SK-N-SH (cell line): ENCODE results near the gene ZNRD2. TPM values are rescaled to one million over a fixed set of nuclear protein-coding genes. Genes with fewer than 3 reads are reported as not detected.
"Not testable (repeated sequence)": the region's sequence is repeated elsewhere in the genome, so short reads cannot be mapped to it uniquely, and the experiment has no call there.

ENCODE experiments used
- CTCF ChIA-PET: fragments of 300-600, 350-600 bp; formaldehyde crosslinking; extraction: SDS; loops from one replicate; lab custom pipeline; 2021; lab: Yijun Ruan, JAX
- POLR2A ChIA-PET: fragments of 350-600 bp; sonication (Branson Sonifier 250); formaldehyde crosslinking; extraction: SDS; loops from one replicate; lab custom pipeline; 2020; ENCODE audit warnings: antibody characterized with exemption, inconsistent platforms; lab: Yijun Ruan, JAX
- DNase-seq: peaks from one replicate; pipeline ENCODE4 v3.0.0; 2012
- H2AFZ ChIP-seq: fragments of 200-600 bp; sonication (generic); 2 replicates; pipeline ENCODE4 v1.8.1; 2016; ENCODE audit warnings: antibody characterized with exemption, mild to moderate bottlenecking, low read depth
- H3F3A ChIP-seq: fragments of 200-600 bp; sonication (generic); replicated peaks from 2 replicates; pipeline ENCODE3; 2016; ENCODE audit warnings: antibody characterized with exemption, mild to moderate bottlenecking; ENCODE audit not compliant: insufficient read depth
- H3K27ac ChIP-seq, 2 experiments: fragments of 200-500 bp in 1 of 2; fragments of 200-600 bp in 1 of 2; sonication (Bioruptor generic) in 1 of 2; sonication (generic), shearing (Covaris generic) in 1 of 2; 2 replicates each; pipeline versions ENCODE4 v1.5.1 to v1.6.1; 2014 to 2016; ENCODE audit warnings: low read depth in 2 of 2, inconsistent platforms in 1 of 2, low read length in 1 of 2, mild to moderate bottlenecking in 1 of 2, mixed read lengths in 1 of 2
- H3K27me3 ChIP-seq: fragments of 200-600 bp; sonication (generic), shearing (Covaris generic); 2 replicates; pipeline ENCODE4 v1.6.1; 2016; ENCODE audit warnings: mixed run types; ENCODE audit not compliant: insufficient read depth
- H3K36me3 ChIP-seq, 2 experiments: fragments of 200-500 bp in 1 of 2; fragments of 200-600 bp in 1 of 2; sonication (Bioruptor generic) in 1 of 2; sonication (generic) in 1 of 2; replicated peaks in 1 of 2; 2 replicates each; pipeline versions ENCODE3 to v1.5.1; 2014 to 2016; ENCODE audit warnings: low read length in 1 of 2, mild to moderate bottlenecking in 1 of 2; ENCODE audit not compliant: insufficient read depth in 2 of 2, control insufficient read depth in 1 of 2
- H3K4me1 ChIP-seq, 2 experiments: fragments of 200-500 bp in 1 of 2; fragments of 200-600 bp in 1 of 2; sonication (Bioruptor generic) in 1 of 2; sonication (generic), shearing (Covaris generic) in 1 of 2; 2 replicates each; pipeline versions ENCODE4 v1.5.1 to v1.6.1; 2014 to 2016; ENCODE audit warnings: low read depth in 1 of 2, low read length in 1 of 2, mixed run types in 1 of 2; ENCODE audit not compliant: insufficient read depth in 2 of 2, control insufficient read depth in 1 of 2
- H3K4me2 ChIP-seq: fragments of 200-600 bp; sonication (generic), shearing (Covaris generic); 2 replicates; pipeline ENCODE4 v1.6.1; 2017; ENCODE audit warnings: mixed run types
- H3K4me3 ChIP-seq, 2 experiments: fragments of 200-500 bp in 1 of 2; fragments of 200-600 bp in 1 of 2; sonication (Bioruptor generic) in 1 of 2; sonication (generic), shearing (Covaris generic) in 1 of 2; 2 replicates each; pipeline versions ENCODE4 v1.5.1 to v1.8.1; 2014 to 2016; ENCODE audit warnings: low read depth in 2 of 2, inconsistent platforms in 1 of 2, low read length in 1 of 2, mild to moderate bottlenecking in 1 of 2, mixed read lengths in 1 of 2, moderate library complexity in 1 of 2
- H3K79me2 ChIP-seq: fragments of 200-600 bp; sonication (generic); 2 replicates; pipeline ENCODE4 v1.8.1; 2017; ENCODE audit warnings: mild to moderate bottlenecking; ENCODE audit not compliant: insufficient read depth
- H3K9ac ChIP-seq: fragments of 200-600 bp; sonication (generic); 2 replicates; pipeline ENCODE4 v1.6.1; 2017; ENCODE audit warnings: mixed run types
- H3K9me2 ChIP-seq: fragments of 200-600 bp; sonication (generic); 2 replicates; pipeline ENCODE4 v1.6.1; 2017; ENCODE audit warnings: mixed run types
- H3K9me3 ChIP-seq: fragments of 200-600 bp; sonication (generic); 2 replicates; pipeline ENCODE4 v1.6.1; 2017; ENCODE audit warnings: mixed run types, mild to moderate bottlenecking, moderate library complexity
- H4K20me1 ChIP-seq: fragments of 200-600 bp; sonication (generic); 2 replicates; pipeline ENCODE4 v1.6.1; 2017; ENCODE audit warnings: mild to moderate bottlenecking, mixed run types; ENCODE audit not compliant: insufficient read depth
- EP300 ChIP-seq, 2 experiments: IDR thresholded peaks; 2 replicates each; pipeline versions ENCODE4 v1.4.0 to v1.6.1; 2012; ENCODE audit warnings: borderline replicate concordance in 1 of 2, low read depth in 1 of 2, low read length in 1 of 2
- EZH2phosphoT487 ChIP-seq: fragments of 200-600 bp; sonication (generic); IDR thresholded peaks from 2 replicates; pipeline ENCODE4 v1.6.1; 2017; ENCODE audit warnings: low read depth, mixed run types, mild to moderate bottlenecking, antibody characterized with exemption, moderate library complexity, borderline replicate concordance
- FOXJ3 ChIP-seq: sonication (generic); formaldehyde crosslinking; IDR thresholded peaks from 2 replicates; pipeline ENCODE4 v1.5.1; 2020; ENCODE audit warnings: mild to moderate bottlenecking, missing genetic modification reagents
- GATA2 ChIP-seq: sonication (generic); formaldehyde crosslinking; IDR thresholded peaks from 2 replicates; pipeline ENCODE4 v1.5.0; 2020; ENCODE audit warnings: mild to moderate bottlenecking, missing genetic modification reagents
- MEF2A ChIP-seq: IDR thresholded peaks from 2 replicates; pipeline ENCODE4 v1.4.0; 2012; ENCODE audit warnings: low read depth, borderline replicate concordance
- NRF1 ChIP-seq: IDR thresholded peaks from 2 replicates; pipeline ENCODE4 v1.6.1; 2012; ENCODE audit warnings: low read depth, mild to moderate bottlenecking, low read length
- POLR2AphosphoS5 ChIP-seq: IDR thresholded peaks from 2 replicates; pipeline ENCODE4 v1.6.1; 2012; ENCODE audit warnings: low read depth, low read length
- RFX5 ChIP-seq: IDR thresholded peaks from 2 replicates; pipeline ENCODE4 v1.6.1; 2012; ENCODE audit warnings: mild to moderate bottlenecking, improper control_type of control experiment, low read length
- SMC3 ChIP-seq: IDR thresholded peaks from 2 replicates; pipeline ENCODE4 v1.6.1; 2012; ENCODE audit warnings: low read depth, low read length, improper control_type of control experiment
- WGBS: methylation state at CpG from one replicate; pipeline ENCODE4 v1.1.6; 2017; ENCODE audit warnings: low lambda C conversion rate; 5-methylcytosine and 5-hydroxymethylcytosine counted together
- polyA plus RNA-seq, 3 experiments: library from polyadenylated mRNA; depleted of rRNA; stranded (reverse); fragments of >200 nt; gene quantifications; 2 replicates each; pipeline ENCODE4 v1.2.3, GENCODE V29; 2012
- TF ChIP-seq, protein P1 (sequence below): fragments of 150-350 bp; IDR thresholded peaks from 2 replicates; pipeline ENCODE4 v1.6.1; 2017; ENCODE audit warnings: antibody characterized with exemption, low read length, low read depth, borderline replicate concordance
- TF ChIP-seq, protein P2 (sequence below): IDR thresholded peaks from 2 replicates; pipeline ENCODE4 v1.4.0; 2012; ENCODE audit warnings: low read depth, borderline replicate concordance

The ZNRD2 gene
- polyA plus RNA-seq, 1 of the 3 experiments (the other 2 are of a cell fraction), result 78.1 TPM

DNA sequence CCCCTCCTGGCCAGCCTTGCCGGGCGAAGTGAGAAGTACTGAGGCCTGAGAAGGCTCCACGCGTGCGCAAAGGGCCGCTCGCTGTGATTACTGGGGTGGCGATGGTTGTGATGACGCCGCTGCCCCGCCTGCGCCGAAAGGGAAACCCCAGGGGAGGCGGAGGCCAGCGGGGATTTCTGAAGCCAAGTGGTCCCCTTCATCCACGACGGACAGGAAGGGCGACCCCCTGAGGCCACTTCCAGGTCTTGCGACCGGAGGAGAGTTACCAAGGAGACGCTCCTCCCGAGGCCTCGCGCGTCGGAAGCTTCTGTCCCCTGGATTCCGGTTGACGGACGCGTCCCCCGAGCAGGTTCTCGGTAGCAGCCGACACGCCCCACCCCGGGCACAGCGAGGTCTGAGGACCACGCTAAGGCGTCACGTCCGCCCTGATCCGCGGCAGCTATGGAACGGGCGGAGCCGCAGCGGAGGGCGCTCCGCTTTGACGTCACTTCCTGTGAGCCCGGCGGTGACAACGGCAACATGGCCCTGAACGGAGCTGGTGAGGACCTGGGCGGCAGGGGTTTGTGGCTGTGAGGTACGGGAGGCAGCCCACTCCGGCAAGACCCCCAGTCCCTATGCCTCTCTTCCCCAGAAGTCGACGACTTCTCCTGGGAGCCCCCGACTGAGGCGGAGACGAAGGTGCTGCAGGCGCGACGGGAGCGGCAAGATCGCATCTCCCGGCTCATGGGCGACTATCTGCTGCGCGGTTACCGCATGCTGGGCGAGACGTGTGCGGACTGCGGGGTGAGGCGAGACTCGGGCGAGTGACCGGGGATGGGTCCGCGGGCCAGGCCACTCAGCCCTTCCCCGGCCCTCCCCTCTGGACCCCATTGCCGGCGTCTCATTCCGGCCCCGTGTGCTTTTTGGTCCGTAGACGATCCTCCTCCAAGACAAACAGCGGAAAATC, at the start of gene ZNRD2 (continued):
- TF ChIP-seq EZH2phosphoT487 (no peak), MEF2A (no peak), FOXJ3 (CRISPR knock-in tag) (no peak), GATA2 (CRISPR knock-in tag) (no peak), EP300 (IDR thresholded peaks at IDR 0.05; ENCODE audit: borderline replicate concordance in 1 of 2, low read depth in 1 of 2, low read length in 1 of 2) (no peak; a peak in 1 of 4 replicates), RFX5 (no peak), SMC3 (peak; percentile 58), NRF1 (peak; percentile 83), POLR2AphosphoS5 (peak; percentile 60)
- TF ChIP-seq, protein P1, sequence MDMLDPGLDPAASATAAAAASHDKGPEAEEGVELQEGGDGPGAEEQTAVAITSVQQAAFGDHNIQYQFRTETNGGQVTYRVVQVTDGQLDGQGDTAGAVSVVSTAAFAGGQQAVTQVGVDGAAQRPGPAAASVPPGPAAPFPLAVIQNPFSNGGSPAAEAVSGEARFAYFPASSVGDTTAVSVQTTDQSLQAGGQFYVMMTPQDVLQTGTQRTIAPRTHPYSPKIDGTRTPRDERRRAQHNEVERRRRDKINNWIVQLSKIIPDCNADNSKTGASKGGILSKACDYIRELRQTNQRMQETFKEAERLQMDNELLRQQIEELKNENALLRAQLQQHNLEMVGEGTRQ, result no peak
- TF ChIP-seq, protein P2, sequence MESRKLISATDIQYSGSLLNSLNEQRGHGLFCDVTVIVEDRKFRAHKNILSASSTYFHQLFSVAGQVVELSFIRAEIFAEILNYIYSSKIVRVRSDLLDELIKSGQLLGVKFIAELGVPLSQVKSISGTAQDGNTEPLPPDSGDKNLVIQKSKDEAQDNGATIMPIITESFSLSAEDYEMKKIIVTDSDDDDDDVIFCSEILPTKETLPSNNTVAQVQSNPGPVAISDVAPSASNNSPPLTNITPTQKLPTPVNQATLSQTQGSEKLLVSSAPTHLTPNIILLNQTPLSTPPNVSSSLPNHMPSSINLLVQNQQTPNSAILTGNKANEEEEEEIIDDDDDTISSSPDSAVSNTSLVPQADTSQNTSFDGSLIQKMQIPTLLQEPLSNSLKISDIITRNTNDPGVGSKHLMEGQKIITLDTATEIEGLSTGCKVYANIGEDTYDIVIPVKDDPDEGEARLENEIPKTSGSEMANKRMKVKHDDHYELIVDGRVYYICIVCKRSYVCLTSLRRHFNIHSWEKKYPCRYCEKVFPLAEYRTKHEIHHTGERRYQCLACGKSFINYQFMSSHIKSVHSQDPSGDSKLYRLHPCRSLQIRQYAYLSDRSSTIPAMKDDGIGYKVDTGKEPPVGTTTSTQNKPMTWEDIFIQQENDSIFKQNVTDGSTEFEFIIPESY, result no peak

DNA sequence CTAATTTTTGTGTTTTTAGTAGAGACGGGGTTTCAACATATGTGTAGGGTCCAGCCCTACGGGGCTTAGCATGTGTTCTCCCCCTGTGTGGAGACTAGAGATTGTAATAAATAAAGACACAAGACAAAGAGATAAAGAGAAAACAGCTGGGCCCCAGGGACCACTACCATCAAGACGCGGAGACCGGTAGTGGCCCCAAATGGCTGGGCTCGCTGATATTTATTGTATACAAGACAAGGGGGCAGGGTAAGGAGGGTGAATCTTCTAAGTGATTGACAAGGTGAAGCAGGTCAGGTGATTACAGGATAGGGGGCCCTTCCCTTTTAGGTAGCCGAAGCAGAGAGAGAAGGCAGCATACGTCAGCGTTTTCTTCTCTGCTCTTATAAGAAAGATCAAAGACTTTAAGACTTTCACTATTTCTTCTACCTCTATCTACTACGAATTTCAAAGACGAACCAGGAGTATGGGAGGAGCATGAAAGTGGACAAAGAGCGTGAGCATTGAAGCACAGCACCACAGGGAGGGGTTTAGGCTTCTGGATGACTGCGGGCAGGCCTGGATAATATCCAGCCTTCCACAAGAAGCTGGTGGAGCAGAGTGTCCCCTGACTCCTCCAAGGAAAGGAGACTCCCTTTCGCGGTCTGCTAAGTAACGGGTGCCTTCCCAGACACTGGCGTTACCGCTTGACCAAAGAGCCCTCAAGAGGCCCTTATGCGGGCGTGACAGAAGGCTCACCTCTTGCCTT, 48.3 kb upstream of the ZNRD2 start:
- H3K27ac ChIP-seq, H3K9me3 ChIP-seq, H3K9me2 ChIP-seq, H3K27me3 ChIP-seq, H3K4me3 ChIP-seq, H3K9ac ChIP-seq, POLR2A ChIA-PET, H2AFZ ChIP-seq, H3K36me3 ChIP-seq, DNase-seq, H3K4me2 ChIP-seq: not testable (repeated sequence)
- Histone ChIP-seq H4K20me1 (peaks cover 13% of the 10 kb centered on the region; the same call in 1 of the 2 replicates), H3K79me2 (peaks cover 20% of the 10 kb centered on the region), H3F3A (peaks cover 12% of the 10 kb centered on the region), H3K4me1 (peaks cover 5 to 18% of the 10 kb centered on the region in 2 experiments; a peak in 3 of 4 replicates)
- CTCF ChIA-PET, result interaction anchor here (0.9 kb wide), 1 partner anchor 152 kb away, joined by 3 read pairs; no protein-coding TSS in a partner anchor
- 90% methylated on average over 17 of the region's 20 CpGs for whole genome bisulfite sequencing

DNA sequence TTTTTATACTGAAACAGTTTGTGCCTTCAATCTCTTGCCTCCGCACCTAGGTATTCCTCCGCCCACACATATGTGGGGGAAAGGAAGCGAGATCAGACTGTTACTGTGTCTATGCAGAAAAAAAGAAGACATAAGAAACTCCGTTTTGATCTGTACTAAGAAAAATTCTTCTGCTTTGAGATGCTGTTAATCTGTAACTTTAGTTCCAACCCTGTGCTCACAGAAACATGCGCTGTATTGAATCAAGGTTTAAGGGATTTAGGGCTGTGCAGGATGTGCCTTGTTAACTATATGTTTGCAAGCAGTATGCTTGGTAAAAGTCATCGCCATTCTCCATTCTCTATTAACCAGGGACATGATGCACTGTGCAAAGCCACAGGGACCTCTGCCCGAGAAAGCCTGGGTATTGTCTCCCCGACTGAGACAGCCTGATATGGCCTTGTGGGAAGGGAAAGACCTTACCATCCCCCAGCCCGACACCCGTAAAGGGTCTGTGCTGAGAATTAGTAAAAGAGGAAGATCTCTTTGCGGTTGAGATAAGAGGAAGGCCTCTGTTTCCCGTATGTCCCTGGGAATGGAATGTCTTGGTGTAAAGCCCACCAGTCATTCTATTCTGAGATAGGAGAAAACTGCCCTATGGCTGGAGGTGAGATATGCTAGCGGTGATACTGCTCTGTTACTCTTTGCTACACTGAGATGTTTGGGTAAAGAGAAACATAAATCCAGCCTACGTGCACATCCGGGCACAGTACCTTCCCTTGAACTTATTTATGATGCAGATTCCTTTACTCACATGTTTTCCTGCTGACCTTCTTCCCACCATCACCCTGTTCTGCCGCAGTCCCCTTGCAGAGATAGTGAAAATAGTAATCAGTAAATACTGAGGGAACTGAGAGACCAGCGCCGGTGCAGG, 47.3 kb upstream of the ZNRD2 start:
- H3K9ac ChIP-seq, H3K27me3 ChIP-seq, H3K9me2 ChIP-seq, H3K27ac ChIP-seq, CTCF ChIA-PET, H3K9me3 ChIP-seq, DNase-seq, POLR2A ChIA-PET, H3K4me2 ChIP-seq, H3K4me3 ChIP-seq, H2AFZ ChIP-seq, H3F3A ChIP-seq: not testable (repeated sequence)
- peaks cover 5 to 18% of the 10 kb centered on the region in 2 experiments; a peak in 3 of 4 replicates for H3K4me1 ChIP-seq
- peaks cover 13% of the 10 kb centered on the region; the same call in 1 of the 2 replicates for H4K20me1 ChIP-seq
- H3K36me3 ChIP-seq, result peaks cover 10 to 11% of the 10 kb centered on the region in 2 experiments
- WGBS, result 88% methylated on average over 18 of the region's 18 CpGs
- H3K79me2 ChIP-seq, result peaks cover 30% of the 10 kb centered on the region

DNA sequence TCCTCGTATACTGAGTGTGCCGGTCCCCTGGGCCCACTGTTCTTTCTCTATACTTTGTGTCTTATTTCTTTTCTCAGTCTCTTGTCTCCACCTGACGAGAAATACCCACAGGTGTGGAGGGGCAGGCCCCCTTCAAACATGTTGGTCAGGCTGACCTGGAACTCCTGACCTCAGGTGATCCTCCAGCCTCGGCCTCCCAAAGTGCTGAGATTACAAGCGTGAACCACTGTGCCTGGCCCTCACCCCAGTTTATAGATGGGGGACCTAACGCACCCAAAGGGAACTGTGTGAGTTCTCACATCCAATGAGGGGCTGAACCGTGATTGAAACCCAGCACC, 46.7 kb upstream of the ZNRD2 start:
- Histone ChIP-seq H4K20me1 (peaks cover 13% of the 10 kb centered on the region; the same call in 1 of the 2 replicates), H3F3A (peaks cover 11% of the 10 kb centered on the region), H3K36me3 (peaks cover 10 to 11% of the 10 kb centered on the region in 2 experiments), H3K4me1 (peaks cover 5 to 18% of the 10 kb centered on the region in 2 experiments; a peak in 3 of 4 replicates), H3K79me2 (peaks cover 30% of the 10 kb centered on the region)
- ChIA-PET POLR2A (interaction anchor here (1.0 kb wide), 1 partner anchor 16 kb away, joined by 3 read pairs; no protein-coding TSS in a partner anchor), CTCF (interaction anchor here (2.4 to 6.7 kb wide), 2 partner anchors 12 to 17 kb away, joined by 12 to 69 read pairs; no protein-coding TSS in a partner anchor)
- H3K9me2 ChIP-seq, H3K27ac ChIP-seq, H3K27me3 ChIP-seq, H3K9ac ChIP-seq, H3K4me3 ChIP-seq, H2AFZ ChIP-seq, H3K9me3 ChIP-seq, H3K4me2 ChIP-seq, DNase-seq: not testable (repeated sequence)
- 95% methylated on average over 7 of the region's 7 CpGs for WGBS
